Neutrophil (primary cell): ENCODE data around the gene SCN7A.
"Not testable (repeated sequence)": the region's sequence is repeated elsewhere in the genome, so short reads cannot be mapped to it uniquely, and the experiment has no call there.

Experiments used
- H3K27ac ChIP-seq: fragments of 200-600 bp; sonication (generic); 2 replicates; pipeline ENCODE4 v1.5.1; 2016; ENCODE audit warnings: mild to moderate bottlenecking, moderate library complexity
- H3K27me3 ChIP-seq: fragments of 200-600 bp; sonication (generic); 2 replicates; pipeline ENCODE4 v1.6.0; 2016; ENCODE audit warnings: mild to moderate bottlenecking
- H3K36me3 ChIP-seq: fragments of 200-600 bp; sonication (generic); 2 replicates; pipeline ENCODE4 v1.5.1; 2017
- H3K4me1 ChIP-seq, 2 experiments: fragments of 200-600 bp in 1 of 2; sonication (generic) in 1 of 2; 1 replicate in 1 of 2; 2 replicates in 1 of 2; pipeline versions ENCODE4 v1.5.1 to v1.6.1; 2013 to 2016; ENCODE audit warnings: low read depth in 1 of 2, low read length in 1 of 2, mild to moderate bottlenecking in 1 of 2, moderate library complexity in 1 of 2; ENCODE audit not compliant: control insufficient read depth in 1 of 2, insufficient read depth in 1 of 2
- H3K4me3 ChIP-seq, 2 experiments: fragments of 200-600 bp in 1 of 2; sonication (generic) in 1 of 2; 1 replicate in 1 of 2; 2 replicates in 1 of 2; pipeline ENCODE4 v1.5.1; 2013 to 2016; ENCODE audit warnings: low read depth in 1 of 2, low read length in 1 of 2, mild to moderate bottlenecking in 1 of 2, moderate library complexity in 1 of 2
- H3K9me3 ChIP-seq: fragments of 200-600 bp; sonication (generic); 2 replicates; pipeline ENCODE4 v1.5.1; 2016
- CTCF ChIP-seq: fragments of 200-600 bp; sonication (generic); IDR thresholded peaks from 2 replicates; pipeline ENCODE4 v1.5.1; 2016; ENCODE audit warnings: antibody characterized with exemption

Gene SCN7A

GRCh38 chr2:166468124-166469024 lies 25.7 kb downstream of the SCN7A start:
- no peaks in the 10 kb centered on the region for H3K27me3 ChIP-seq
- TF ChIP-seq CTCF = no peak

GRCh38 chr2:166464187-166464586 lies 29.9 kb downstream of the SCN7A start:
- H3K27me3 ChIP-seq = no peaks in the 10 kb centered on the region
- no peak overlapping the region for H3K4me3 ChIP-seq
- no peak overlapping the region for H3K27ac ChIP-seq
- peaks cover 14 to 18% of the 10 kb centered on the region in 2 experiments for H3K4me1 ChIP-seq
- no peak for TF ChIP-seq CTCF
- H3K9me3 ChIP-seq = no peaks in the 10 kb centered on the region
- no peaks in the 10 kb centered on the region for H3K36me3 ChIP-seq

More at GRCh38 chr2:166468124-166469024, 25.7 kb downstream of the SCN7A start:
- Histone ChIP-seq H3K9me3 (no peaks in the 10 kb centered on the region), H3K27ac (peak overlapping the region; percentile 80), H3K36me3 (no peaks in the 10 kb centered on the region), H3K4me3 (peak overlapping the region in 1 of 2 experiments; percentile 34), H3K4me1 (peaks cover 24 to 38% of the 10 kb centered on the region in 2 experiments)

- Histone ChIP-seq H3K9me3 (no peaks in the 10 kb centered on the region), H3K27me3 (no peaks in the 10 kb centered on the region), H3K4me3 (no peak overlapping the region), H3K36me3 (no peaks in the 10 kb centered on the region), H3K4me1 (peaks cover 9 to 12% of the 10 kb centered on the region in 2 experiments), H3K27ac (no peak overlapping the region)
- no peak for TF ChIP-seq CTCF
Observed at GRCh38 chr2:166463640-166464039, 30.4 kb downstream of the SCN7A start.

GRCh38 chr2:166458674-166459073 lies 35.4 kb downstream of the SCN7A start:
- H3K9me3 ChIP-seq = no peaks in the 10 kb centered on the region
- H3K27ac ChIP-seq = no peak overlapping the region
- no peak overlapping the region for H3K4me3 ChIP-seq
- no peaks in the 10 kb centered on the region for H3K27me3 ChIP-seq
- H3K4me1 ChIP-seq = no peaks in the 10 kb centered on the region
- no peaks in the 10 kb centered on the region for H3K36me3 ChIP-seq
- TF ChIP-seq CTCF = no peak

- not testable (repeated sequence) for H3K27me3 ChIP-seq, H3K4me3 ChIP-seq, H3K4me1 ChIP-seq, H3K27ac ChIP-seq, H3K9me3 ChIP-seq, H3K36me3 ChIP-seq
Observed at GRCh38 chr2:166455823-166456222, 38.2 kb downstream of the SCN7A start.

GRCh38 chr2:166454006-166454595 lies 39.9 kb downstream of the SCN7A start:
- H3K36me3 ChIP-seq = no peaks in the 10 kb centered on the region
- H3K9me3 ChIP-seq = no peaks in the 10 kb centered on the region
- H3K27me3 ChIP-seq = no peaks in the 10 kb centered on the region
- H3K4me3 ChIP-seq = no peak overlapping the region
- no peak overlapping the region for H3K27ac ChIP-seq
- no peak for TF ChIP-seq CTCF
- H3K4me1 ChIP-seq = peaks cover 0 to 4% of the 10 kb centered on the region in 2 experiments
